Osteocyte (in vitro differentiated cells): ENCODE measurements around the gene BIN1. TPM values are rescaled to one million over a fixed set of nuclear protein-coding genes. Genes with fewer than 3 reads are reported as not detected.

ENCODE experiments used
- DNase-seq: peaks from one replicate; pipeline ENCODE4 v3.0.0; 2021; ENCODE audit warnings: mixed read lengths; ENCODE audit not compliant: unreplicated experiment; ENCODE audit errors: extremely low spot score
- H3K27ac Mint-ChIP-seq: one replicate; pipeline ENCODE4 v1.8.0; 2021; ENCODE audit warnings: mild to moderate bottlenecking, mixed read lengths; ENCODE audit not compliant: unreplicated experiment
- H3K27me3 Mint-ChIP-seq: one replicate; pipeline ENCODE4 v1.8.0; 2021; ENCODE audit warnings: mixed read lengths; ENCODE audit not compliant: unreplicated experiment
- H3K36me3 Mint-ChIP-seq: one replicate; pipeline ENCODE4 v1.8.0; 2021; ENCODE audit warnings: mixed read lengths; ENCODE audit not compliant: unreplicated experiment
- H3K4me1 Mint-ChIP-seq: one replicate; pipeline ENCODE4 v1.8.0; 2021; ENCODE audit warnings: mixed read lengths; ENCODE audit not compliant: unreplicated experiment
- H3K4me3 Mint-ChIP-seq: one replicate; pipeline ENCODE4 v1.8.0; 2021; ENCODE audit warnings: mild to moderate bottlenecking, moderate library complexity, mixed read lengths; ENCODE audit not compliant: unreplicated experiment
- H3K9me3 Mint-ChIP-seq: one replicate; pipeline ENCODE4 v1.8.0; 2021; ENCODE audit warnings: mixed read lengths; ENCODE audit not compliant: unreplicated experiment
- CTCF ChIP-seq: fragments of 200-600 bp; sonication (generic); IDR thresholded peaks from 2 replicates; pipeline ENCODE4 v1.5.0; 2021; ENCODE audit warnings: antibody characterized with exemption, mild to moderate bottlenecking, moderate library complexity
- total RNA-seq: library from RNA; stranded (reverse); gene quantifications from 2 replicates; pipeline ENCODE4 v1.2.1, GENCODE V29; 2021

BIN1 gene
- total RNA-seq, 1 donor from 2014 or later: 101 TPM

- peaks cover 14% of the 10 kb centered on the region for H3K4me1 Mint-ChIP-seq
- no peak for DNase-seq
- no peak overlapping the region for H3K27ac Mint-ChIP-seq
- H3K4me3 Mint-ChIP-seq: no peak overlapping the region
- H3K36me3 Mint-ChIP-seq: peaks cover 10% of the 10 kb centered on the region
- H3K9me3 Mint-ChIP-seq: no peaks in the 10 kb centered on the region
- TF ChIP-seq CTCF: no peak
- H3K27me3 Mint-ChIP-seq: no peaks in the 10 kb centered on the region
Observed at GRCh38 chr2:127050803-127051115, 56.2 kb downstream of the BIN1 start.

GRCh38 chr2:127049927-127050802 lies 56.8 kb downstream of the BIN1 start:
- Mint-ChIP-seq H3K27me3 (no peaks in the 10 kb centered on the region), H3K27ac (no peak overlapping the region), H3K4me3 (no peak overlapping the region), H3K36me3 (peaks cover 10% of the 10 kb centered on the region), H3K9me3 (no peaks in the 10 kb centered on the region), H3K4me1 (peaks cover 14% of the 10 kb centered on the region)
- no peak for DNase-seq
- TF ChIP-seq CTCF: peak; percentile 96

- Mint-ChIP-seq H3K27ac (peak overlapping the region; percentile 7), H3K27me3 (no peaks in the 10 kb centered on the region), H3K4me1 (peaks cover 13% of the 10 kb centered on the region), H3K36me3 (peaks cover 10% of the 10 kb centered on the region), H3K9me3 (no peaks in the 10 kb centered on the region), H3K4me3 (no peak overlapping the region)
- no peak for TF ChIP-seq CTCF
- no peak for DNase-seq
Observed at GRCh38 chr2:127048969-127049897, 57.7 kb downstream of the BIN1 start.

- Mint-ChIP-seq H3K27ac (no peak overlapping the region), H3K36me3 (peaks cover 10% of the 10 kb centered on the region), H3K9me3 (no peaks in the 10 kb centered on the region), H3K4me3 (no peak overlapping the region), H3K4me1 (peaks cover 12% of the 10 kb centered on the region), H3K27me3 (no peaks in the 10 kb centered on the region)
- TF ChIP-seq CTCF: no peak
- DNase-seq: no peak
Observed at GRCh38 chr2:127048618-127048935, 58.4 kb downstream of the BIN1 start.
